ENCODE measurements around the gene BBS7. TPM values are rescaled to one million over a fixed set of nuclear protein-coding genes. Genes with fewer than 3 reads are reported as not detected.
A peak's percentile ranks its signal among the peaks of the same experiment; 100 is the strongest.

The BBS7 gene
- total RNA-seq, 1 donor from 2014 or later = 9.4 TPM

DNA sequence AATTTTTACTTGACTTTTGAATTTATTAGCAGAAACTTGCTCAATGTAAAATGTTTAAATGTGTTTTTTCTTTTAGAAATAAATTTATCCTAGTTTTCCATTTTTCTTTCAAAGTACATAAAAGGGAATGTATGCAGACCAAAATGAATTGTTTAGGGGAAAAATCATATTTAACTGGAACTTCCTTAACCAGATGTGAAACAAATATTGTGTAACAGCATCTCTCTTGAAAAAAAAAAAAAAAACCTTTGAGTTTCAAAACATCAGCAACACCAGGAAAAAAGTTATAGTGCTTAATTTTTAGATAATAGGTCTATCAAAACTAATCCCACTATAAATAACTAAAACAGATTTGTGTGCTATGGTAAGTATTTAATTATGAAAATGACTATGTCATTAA is 32.1 kb downstream of the BBS7 start:
- Histone ChIP-seq H3K4me3 (ENCODE audit: low read length in 3 of 3) (no peak overlapping the region), H3K36me3 (ENCODE audit: control insufficient read depth in 3 of 3, insufficient read depth in 3 of 3, low read length in 3 of 3) (peaks cover 0 to 20% (median 0%) of the 10 kb centered on the region in 3 donors), H3K9ac (ENCODE audit: low read depth in 1 of 3, low read length in 3 of 3) (no peak overlapping the region), H3K27ac (ENCODE audit: low read depth, low read length) (no peak overlapping the region), H3K4me1 (ENCODE audit: control insufficient read depth in 3 of 3, insufficient read depth in 3 of 3, low read length in 3 of 3) (no peaks in the 10 kb centered on the region), H3K9me3 (ENCODE audit: control insufficient read depth in 3 of 3, low read length in 3 of 3) (no peaks in the 10 kb centered on the region), H3K27me3 (ENCODE audit: control insufficient read depth in 3 of 3, insufficient read depth in 3 of 3, low read length in 3 of 3) (no peaks in the 10 kb centered on the region)

DNA sequence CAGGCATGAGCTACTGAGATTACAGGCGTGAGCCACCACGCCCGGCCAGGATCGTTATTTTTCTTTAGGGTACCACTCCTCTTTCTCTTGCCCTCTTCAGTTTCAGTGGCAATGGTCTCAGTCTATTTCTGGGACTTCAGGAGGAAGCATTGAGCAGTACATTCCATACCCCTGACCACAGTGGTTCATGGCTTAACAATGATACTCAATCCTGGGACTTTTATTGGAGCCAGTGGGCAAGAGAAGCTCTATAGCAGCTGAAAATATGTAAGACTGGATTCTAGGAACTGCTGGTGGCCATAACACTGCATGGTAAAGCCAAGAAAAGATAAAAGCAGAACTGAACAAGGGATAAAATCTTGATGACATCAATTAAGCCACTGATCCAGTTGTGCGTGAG is 40.8 kb downstream of the BBS7 start:
- Histone ChIP-seq H3K4me1 (ENCODE audit: control insufficient read depth in 3 of 3, insufficient read depth in 3 of 3, low read length in 3 of 3) (no peaks in the 10 kb centered on the region), H3K9me3 (ENCODE audit: control insufficient read depth in 3 of 3, low read length in 3 of 3) (no peaks in the 10 kb centered on the region), H3K27me3 (ENCODE audit: control insufficient read depth in 3 of 3, insufficient read depth in 3 of 3, low read length in 3 of 3) (no peaks in the 10 kb centered on the region), H3K27ac (ENCODE audit: low read depth, low read length) (no peak overlapping the region), H3K36me3 (ENCODE audit: control insufficient read depth in 3 of 3, insufficient read depth in 3 of 3, low read length in 3 of 3) (peaks cover 0 to 14% (median 11%) of the 10 kb centered on the region in 3 donors), H3K4me3 (ENCODE audit: low read length in 3 of 3) (no peak overlapping the region), H3K9ac (ENCODE audit: low read depth in 1 of 3, low read length in 3 of 3) (no peak overlapping the region)

DNA sequence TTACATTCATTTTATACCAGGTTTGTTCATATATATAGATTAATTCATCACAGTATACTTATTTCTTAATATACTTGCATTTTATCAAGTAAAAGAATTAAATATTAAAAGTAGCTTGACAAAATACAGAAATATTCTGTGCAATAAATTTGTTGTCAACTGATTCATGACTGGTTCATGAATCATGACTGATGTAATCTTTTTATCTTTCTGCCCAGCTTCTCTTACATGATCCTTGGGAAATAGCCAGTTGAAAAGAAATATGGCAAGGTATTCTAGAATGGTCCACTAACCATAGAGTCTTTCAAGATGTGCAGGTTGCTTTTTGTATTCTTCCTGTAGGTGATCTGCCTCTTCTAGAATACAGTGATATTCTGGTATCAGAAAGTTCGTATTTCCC is 42.4 kb downstream of the BBS7 start:
- no peaks in the 10 kb centered on the region for H3K9me3 ChIP-seq (ENCODE audit: control insufficient read depth in 3 of 3, low read length in 3 of 3)
- H3K9ac ChIP-seq (ENCODE audit: low read depth in 1 of 3, low read length in 3 of 3) = no peak overlapping the region
- peaks cover 0 to 14% (median 11%) of the 10 kb centered on the region in 3 donors for H3K36me3 ChIP-seq (ENCODE audit: control insufficient read depth in 3 of 3, insufficient read depth in 3 of 3, low read length in 3 of 3)
- H3K27ac ChIP-seq (ENCODE audit: low read depth, low read length) = no peak overlapping the region
- peaks cover 5 to 10% (median 8%) of the 10 kb centered on the region in 3 donors for H3K4me1 ChIP-seq (ENCODE audit: control insufficient read depth in 3 of 3, insufficient read depth in 3 of 3, low read length in 3 of 3)
- H3K4me3 ChIP-seq (ENCODE audit: low read length in 3 of 3) = no peak overlapping the region
- H3K27me3 ChIP-seq (ENCODE audit: control insufficient read depth in 3 of 3, insufficient read depth in 3 of 3, low read length in 3 of 3) = no peaks in the 10 kb centered on the region

DNA sequence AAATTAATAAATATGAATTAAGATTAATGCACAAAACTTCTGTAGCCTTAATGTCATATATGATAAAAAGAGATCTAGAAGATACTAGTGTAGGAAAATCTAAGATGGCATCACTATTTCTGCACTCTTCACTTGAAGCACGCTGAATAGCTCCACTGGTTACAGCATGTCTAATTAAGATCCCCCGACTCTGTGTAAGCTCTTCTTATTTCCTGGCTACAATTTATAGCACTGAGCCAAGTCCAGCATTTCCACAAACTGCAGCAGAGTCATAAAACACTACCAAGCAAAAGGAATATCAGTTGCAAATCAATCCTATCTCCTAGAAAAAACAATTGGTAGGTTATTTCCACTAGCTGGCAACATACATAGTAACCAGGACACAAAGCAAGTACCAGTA is 45.3 kb downstream of the BBS7 start:
- Histone ChIP-seq H3K27ac (ENCODE audit: low read depth, low read length) (no peak overlapping the region), H3K4me1 (ENCODE audit: control insufficient read depth in 3 of 3, insufficient read depth in 3 of 3, low read length in 3 of 3) (peaks cover 5 to 10% (median 8%) of the 10 kb centered on the region in 3 donors), H3K4me3 (ENCODE audit: low read length in 3 of 3) (no peak overlapping the region), H3K9me3 (ENCODE audit: control insufficient read depth in 3 of 3, low read length in 3 of 3) (no peaks in the 10 kb centered on the region), H3K36me3 (ENCODE audit: control insufficient read depth in 3 of 3, insufficient read depth in 3 of 3, low read length in 3 of 3) (peaks cover 0 to 8% (median 6%) of the 10 kb centered on the region in 3 donors), H3K9ac (ENCODE audit: low read depth in 1 of 3, low read length in 3 of 3) (no peak overlapping the region), H3K27me3 (ENCODE audit: control insufficient read depth in 3 of 3, insufficient read depth in 3 of 3, low read length in 3 of 3) (no peaks in the 10 kb centered on the region)

DNA sequence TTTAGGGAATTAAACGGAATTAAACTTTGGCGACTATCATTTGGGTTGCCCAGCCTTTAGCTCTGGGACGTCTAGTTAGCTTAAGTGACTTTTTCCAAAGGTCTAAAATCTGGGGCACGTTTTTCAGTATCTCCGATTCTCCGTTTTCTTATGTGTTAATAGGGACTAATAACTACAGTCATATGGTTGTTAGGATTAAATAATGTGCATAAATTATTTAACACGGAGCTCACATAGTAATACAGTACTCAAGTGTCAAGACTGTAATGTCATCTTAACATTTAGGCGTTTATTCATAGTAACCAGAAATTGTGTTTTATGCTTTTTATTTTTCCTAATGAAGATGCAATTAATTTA is 46.1 kb downstream of the BBS7 start:
- H3K9ac ChIP-seq (ENCODE audit: low read depth in 1 of 3, low read length in 3 of 3) = peak overlapping the region; percentile 74 to 92 (median 78)
- H3K9me3 ChIP-seq (ENCODE audit: control insufficient read depth in 3 of 3, low read length in 3 of 3) = no peaks in the 10 kb centered on the region
- peak overlapping the region; percentile 79 for H3K27ac ChIP-seq (ENCODE audit: low read depth, low read length)
- peak overlapping the region; percentile 81 to 91 (median 81) for H3K4me3 ChIP-seq (ENCODE audit: low read length in 3 of 3)
- peaks cover 0 to 4% (median 0%) of the 10 kb centered on the region in 3 donors for H3K36me3 ChIP-seq (ENCODE audit: control insufficient read depth in 3 of 3, insufficient read depth in 3 of 3, low read length in 3 of 3)
- no peaks in the 10 kb centered on the region for H3K27me3 ChIP-seq (ENCODE audit: control insufficient read depth in 3 of 3, insufficient read depth in 3 of 3, low read length in 3 of 3)
- H3K4me1 ChIP-seq (ENCODE audit: control insufficient read depth in 3 of 3, insufficient read depth in 3 of 3, low read length in 3 of 3) = peaks cover 5 to 10% (median 8%) of the 10 kb centered on the region in 3 donors

DNA sequence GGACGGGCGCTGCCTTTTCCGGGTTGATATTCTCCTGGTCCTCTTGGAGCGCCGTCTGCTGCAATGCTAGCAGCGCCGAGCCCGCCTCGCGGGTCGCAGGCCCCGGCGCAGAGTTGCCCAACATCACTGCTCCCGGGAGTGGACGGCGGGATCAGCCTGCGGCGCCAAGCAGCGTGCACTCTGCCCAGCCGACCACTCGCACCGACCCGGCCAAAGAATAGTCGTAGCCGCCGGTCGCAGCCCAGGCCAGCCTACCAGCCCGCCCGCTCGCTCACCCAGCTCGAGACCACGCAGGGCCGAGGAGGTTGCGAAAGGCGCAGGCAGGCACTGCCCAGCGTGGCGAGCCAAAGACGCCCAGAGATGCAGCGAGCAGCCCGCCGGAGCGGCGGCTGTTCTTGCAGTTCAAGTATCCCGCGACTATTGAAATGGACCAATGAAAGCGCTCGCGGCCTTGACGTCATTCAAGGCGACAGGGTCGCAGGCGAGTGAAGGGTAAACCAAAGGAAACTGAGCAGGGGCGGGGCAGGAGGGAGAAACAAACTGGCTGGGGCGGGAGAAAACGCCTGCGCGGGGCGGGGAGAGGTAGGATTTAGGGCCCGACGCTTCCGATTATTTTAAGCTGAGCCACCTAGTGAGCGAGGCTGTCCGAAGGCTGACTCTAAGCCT is 46.6 kb downstream of the BBS7 start, which contains the start of gene CCNA2:
Gene CCNA2 (minus strand): TSS at position 379 of the 666 bp plus-strand sequence. CDS start 255 bp downstream, at position 124.
- Histone ChIP-seq H3K9ac (ENCODE audit: low read depth in 1 of 3, low read length in 3 of 3) (peak within 1 kb of the TSS; percentile 74 to 92 (median 78)), H3K27ac (ENCODE audit: low read depth, low read length) (peak within 1 kb of the TSS; percentile 79), H3K9me3 (ENCODE audit: control insufficient read depth in 3 of 3, low read length in 3 of 3) (no peaks in the 10 kb centered on the region), H3K36me3 (ENCODE audit: control insufficient read depth in 3 of 3, insufficient read depth in 3 of 3, low read length in 3 of 3) (peaks cover 0 to 5% (median 0%) of the 10 kb centered on the region in 3 donors), H3K27me3 (ENCODE audit: control insufficient read depth in 3 of 3, insufficient read depth in 3 of 3, low read length in 3 of 3) (no peaks in the 10 kb centered on the region), H3K4me1 (ENCODE audit: control insufficient read depth in 3 of 3, insufficient read depth in 3 of 3, low read length in 3 of 3) (peaks cover 5 to 10% (median 8%) of the 10 kb centered on the region in 3 donors), H3K4me3 (ENCODE audit: low read length in 3 of 3) (peak within 1 kb of the TSS; percentile 81 to 91 (median 81))

DNA sequence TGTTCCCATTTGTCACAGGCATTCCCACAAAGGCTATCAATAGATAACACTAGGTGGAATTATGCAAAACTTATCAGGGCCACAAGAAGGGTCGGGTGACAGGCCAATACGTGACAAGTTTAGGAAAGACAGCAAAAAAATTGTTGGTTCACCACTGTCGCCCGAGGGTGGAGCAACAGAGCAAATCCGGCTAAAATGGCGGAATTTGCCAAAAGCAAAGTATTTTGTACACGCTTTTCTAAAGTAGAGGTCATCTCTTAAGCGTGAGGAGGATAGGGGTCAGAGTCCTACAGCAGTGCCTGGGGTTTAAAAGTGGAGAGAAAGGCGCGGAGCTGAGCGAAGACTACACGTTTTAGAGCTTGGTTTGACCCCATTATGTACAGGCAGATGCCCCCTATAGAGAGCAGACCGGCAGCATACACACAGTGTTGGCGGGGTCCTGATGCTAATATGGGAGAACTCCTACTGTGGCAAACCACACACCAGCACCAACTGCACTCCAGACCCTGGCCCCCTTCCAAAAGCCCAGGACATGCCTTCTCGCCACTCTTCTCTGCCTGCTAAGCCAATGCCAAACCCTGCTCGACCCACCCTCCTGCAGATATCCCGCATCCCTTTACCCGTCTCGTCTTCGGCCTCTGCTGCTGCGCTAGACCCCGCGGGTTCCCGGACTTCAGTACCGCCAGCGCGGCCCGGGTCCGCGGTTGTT is 47.3 kb downstream of the BBS7 start:
- H3K27me3 ChIP-seq (ENCODE audit: control insufficient read depth in 3 of 3, insufficient read depth in 3 of 3, low read length in 3 of 3) = no peaks in the 10 kb centered on the region
- H3K9me3 ChIP-seq (ENCODE audit: control insufficient read depth in 3 of 3, low read length in 3 of 3) = no peaks in the 10 kb centered on the region
- no peak overlapping the region for H3K9ac ChIP-seq (ENCODE audit: low read depth in 1 of 3, low read length in 3 of 3)
- peaks cover 0 to 11% (median 4%) of the 10 kb centered on the region in 3 donors for H3K36me3 ChIP-seq (ENCODE audit: control insufficient read depth in 3 of 3, insufficient read depth in 3 of 3, low read length in 3 of 3)
- peaks cover 5 to 10% (median 8%) of the 10 kb centered on the region in 3 donors for H3K4me1 ChIP-seq (ENCODE audit: control insufficient read depth in 3 of 3, insufficient read depth in 3 of 3, low read length in 3 of 3)
- no peak overlapping the region for H3K27ac ChIP-seq (ENCODE audit: low read depth, low read length)
- peak overlapping the region; percentile 81 to 91 (median 81) for H3K4me3 ChIP-seq (ENCODE audit: low read length in 3 of 3)

DNA sequence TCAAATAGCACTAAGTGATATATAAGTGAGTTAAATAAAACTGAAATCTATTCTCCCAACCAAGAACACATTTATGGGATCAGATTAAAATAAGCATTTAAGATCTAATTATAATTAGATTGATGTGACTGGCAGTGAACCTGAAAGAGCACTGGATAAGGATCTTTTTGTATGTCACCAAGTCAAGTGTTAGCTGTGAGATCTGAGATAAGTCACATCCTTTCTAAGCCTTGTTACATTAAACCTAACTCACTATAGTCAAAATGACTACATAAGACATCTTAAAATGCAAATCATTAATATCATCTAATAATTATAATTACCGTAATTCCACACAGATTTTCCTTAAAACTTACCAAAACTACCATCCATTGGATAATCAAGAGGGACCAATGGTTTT is 48.2 kb downstream of the BBS7 start:
- Histone ChIP-seq H3K27me3 (ENCODE audit: control insufficient read depth in 3 of 3, insufficient read depth in 3 of 3, low read length in 3 of 3) (no peaks in the 10 kb centered on the region), H3K27ac (ENCODE audit: low read depth, low read length) (no peak overlapping the region), H3K4me3 (ENCODE audit: low read length in 3 of 3) (no peak overlapping the region), H3K9me3 (ENCODE audit: control insufficient read depth in 3 of 3, low read length in 3 of 3) (no peaks in the 10 kb centered on the region), H3K9ac (ENCODE audit: low read depth in 1 of 3, low read length in 3 of 3) (no peak overlapping the region), H3K4me1 (ENCODE audit: control insufficient read depth in 3 of 3, insufficient read depth in 3 of 3, low read length in 3 of 3) (peaks cover 5 to 10% (median 8%) of the 10 kb centered on the region in 3 donors), H3K36me3 (ENCODE audit: control insufficient read depth in 3 of 3, insufficient read depth in 3 of 3, low read length in 3 of 3) (peaks cover 0 to 13% (median 10%) of the 10 kb centered on the region in 3 donors)

DNA sequence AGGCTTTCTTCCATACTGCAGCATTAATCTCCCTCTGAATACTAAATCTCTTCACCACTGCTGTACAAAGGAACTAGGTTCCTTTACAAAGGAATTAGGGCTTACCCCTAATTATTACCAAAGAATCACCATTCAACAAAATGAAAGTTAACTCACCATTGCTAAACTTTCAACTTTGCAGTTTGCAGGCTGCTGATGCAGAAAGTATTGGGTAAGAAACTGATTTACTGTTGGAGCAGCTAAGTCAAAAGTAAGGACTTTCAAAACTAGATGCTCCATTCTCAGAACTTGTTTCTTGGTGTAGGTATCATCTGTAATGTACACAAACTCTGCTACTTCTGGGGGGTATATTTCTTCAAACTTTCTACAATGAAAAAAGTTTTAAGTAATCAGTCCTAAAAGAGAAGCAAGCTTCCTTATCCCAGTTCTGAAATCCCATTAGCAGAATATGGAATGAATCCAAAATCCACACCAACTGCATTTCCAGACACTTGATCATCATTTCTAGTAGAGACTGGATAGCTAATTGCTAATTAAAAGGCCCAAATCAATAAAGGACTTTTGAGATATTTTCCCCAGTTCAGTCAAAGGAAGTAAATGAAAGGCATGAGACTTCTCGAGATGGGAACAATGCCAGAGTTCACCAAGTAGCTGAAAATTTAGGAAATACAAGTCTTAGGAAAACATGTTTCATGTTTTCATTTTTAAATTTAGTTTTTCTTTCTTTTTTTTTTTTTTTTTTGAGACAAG is 50.9 kb downstream of the BBS7 start:
- Histone ChIP-seq H3K9ac (ENCODE audit: low read depth in 1 of 3, low read length in 3 of 3) (no peak overlapping the region), H3K27ac (ENCODE audit: low read depth, low read length) (no peak overlapping the region), H3K36me3 (ENCODE audit: control insufficient read depth in 3 of 3, insufficient read depth in 3 of 3, low read length in 3 of 3) (peaks cover 0 to 32% (median 26%) of the 10 kb centered on the region in 3 donors), H3K4me1 (ENCODE audit: control insufficient read depth in 3 of 3, insufficient read depth in 3 of 3, low read length in 3 of 3) (peaks cover 5 to 10% (median 8%) of the 10 kb centered on the region in 3 donors), H3K9me3 (ENCODE audit: control insufficient read depth in 3 of 3, low read length in 3 of 3) (no peaks in the 10 kb centered on the region), H3K27me3 (ENCODE audit: control insufficient read depth in 3 of 3, insufficient read depth in 3 of 3, low read length in 3 of 3) (no peaks in the 10 kb centered on the region), H3K4me3 (ENCODE audit: low read length in 3 of 3) (no peak overlapping the region)
